HG03139 (cell line): ENCODE data around the gene VPS37C.
"Not testable (repeated sequence)": the region's sequence is repeated elsewhere in the genome, so short reads cannot be mapped to it uniquely, and the experiment has no call there.

Source experiments
- ATAC-seq: cut with Tn5 transposase; IDR thresholded peaks from one replicate; pipeline ENCODE4 v1.9.1; 2021; ENCODE audit not compliant: unreplicated experiment

VPS37C gene

GRCh38 chr11:61102667-61103571 lies 58.3 kb downstream of the VPS37C start:
- no peak for ATAC-seq

- ATAC-seq, result no peak
These were observed 62.4 kb downstream of the VPS37C start for GRCh38 chr11:61098778-61099177.

GRCh38 chr11:61098261-61098660 lies 63.0 kb downstream of the VPS37C start:
- not testable (repeated sequence) for ATAC-seq

- ATAC-seq, result no peak
These were observed 66.2 kb downstream of the VPS37C start for GRCh38 chr11:61095021-61095420.

GRCh38 chr11:61094167-61094566 lies 67.1 kb downstream of the VPS37C start:
- ATAC-seq, result not testable (repeated sequence)

GRCh38 chr11:61092908-61093763 lies 68.1 kb downstream of the VPS37C start:
- no peak for ATAC-seq

GRCh38 chr11:61092280-61092766 lies 68.9 kb downstream of the VPS37C start:
- ATAC-seq, result no peak

GRCh38 chr11:61091373-61092279 lies 69.6 kb downstream of the VPS37C start:
- ATAC-seq, result no peak

GRCh38 chr11:61090982-61091372 lies 70.2 kb downstream of the VPS37C start:
- ATAC-seq, result no peak

GRCh38 chr11:61090521-61090920 lies 70.7 kb downstream of the VPS37C start:
- ATAC-seq, result no peak

GRCh38 chr11:61089806-61090491 lies 71.3 kb downstream of the VPS37C start:
- ATAC-seq, result no peak

- ATAC-seq, result no peak
These were observed 73.7 kb downstream of the VPS37C start for GRCh38 chr11:61087426-61088119.

GRCh38 chr11:61083601-61084147 lies 77.6 kb downstream of the VPS37C start:
- ATAC-seq, result no peak

GRCh38 chr11:61082931-61083531 lies 78.2 kb downstream of the VPS37C start:
- ATAC-seq, result no peak

GRCh38 chr11:61082062-61082870 lies 79.0 kb downstream of the VPS37C start:
- no peak for ATAC-seq

- ATAC-seq, result no peak
These were observed 80.1 kb downstream of the VPS37C start for GRCh38 chr11:61080986-61081590.

- no peak for ATAC-seq
These were observed 80.7 kb downstream of the VPS37C start for GRCh38 chr11:61080526-61080925.
